Activated T-cell treated with anti-CD3 and anti-CD28 coated beads, Interleukin-2, amount 50 U/mL, for 72 hours (primary cell): ENCODE results near the gene KLK5. TPM values are rescaled to one million over a fixed set of nuclear protein-coding genes. Genes with fewer than 3 reads are reported as not detected.

Source experiments
- total RNA-seq, 2 donors: library from RNA; stranded (reverse); gene quantifications; one replicate each; pipeline ENCODE4 v1.2.3, GENCODE V29; 2022

The KLK5 gene
- total RNA-seq, 2 donors from 2014 or later, result not detected

Other genes with a start within 250 kb of the KLK5 start
- under 1 TPM in 1 of 2 donors, not detected in 1; 0.07 TPM for gene SHANK1, start 233.2 kb downstream of the KLK5 start, total RNA-seq
- 1 to 10 TPM; 2.0 to 3.4 TPM for gene CLEC11A, start 229.7 kb downstream of the KLK5 start, total RNA-seq
- gene GPR32, start 182.6 kb downstream of the KLK5 start, total RNA-seq, result not detected
- gene ACP4, start 162.6 kb downstream of the KLK5 start, total RNA-seq, result not detected
- gene KLK1, start 129.3 kb downstream of the KLK5 start, total RNA-seq, result 1 to 10 TPM; 1.7 to 2.3 TPM
- not detected for gene KLK15, start 119.5 kb downstream of the KLK5 start, total RNA-seq
- gene KLK3, start 98.1 kb downstream of the KLK5 start, total RNA-seq, result not detected
- gene KLK2, start 79.6 kb downstream of the KLK5 start, total RNA-seq, result under 1 TPM in 1 of 2 donors, not detected in 1; 0.63 TPM
- not detected for gene KLK4, start 41.6 kb downstream of the KLK5 start, total RNA-seq
- not detected for gene KLK6, start 16.6 kb upstream of the KLK5 start, total RNA-seq
- not detected for gene KLK7, start 30.9 kb upstream of the KLK5 start, total RNA-seq
- gene KLK8, start 48.6 kb upstream of the KLK5 start, total RNA-seq, result not detected
- gene KLK10, start 66.7 kb upstream of the KLK5 start, total RNA-seq, result not detected
- not detected for gene KLK11, start 73.6 kb upstream of the KLK5 start, total RNA-seq
- gene KLK12, start 82.0 kb upstream of the KLK5 start, total RNA-seq, result not detected
- not detected for gene KLK13, start 112.1 kb upstream of the KLK5 start, total RNA-seq
- 1 to 10 TPM in 1 of 2 donors, under 1 TPM in 1; 0.69 to 1.2 TPM for gene KLK14, start 129.8 kb upstream of the KLK5 start, total RNA-seq
- gene CTU1, start 155.4 kb upstream of the KLK5 start, total RNA-seq, result 10 to 100 TPM; 10.7 to 11.9 TPM
- gene SIGLEC9, start 171.9 kb upstream of the KLK5 start, total RNA-seq, result 1 to 10 TPM in 1 of 2 donors, under 1 TPM in 1; 0.74 to 1.6 TPM
- not detected for gene SIGLEC7, start 189.3 kb upstream of the KLK5 start, total RNA-seq